Raji (cell line): ENCODE data around the gene SH3PXD2A.

Experiments used
- POLR2A ChIP-seq: IDR thresholded peaks from 2 replicates; pipeline ENCODE4 v1.6.1; 2011; ENCODE audit warnings: low read depth, low read length, control low read depth; ENCODE audit not compliant: insufficient read depth

Gene SH3PXD2A

GRCh38 chr10:103572347-103573204 lies 282.8 kb downstream of the SH3PXD2A start:
- no peak for TF ChIP-seq POLR2A

- TF ChIP-seq POLR2A: no peak
Measured at GRCh38 chr10:103571656-103571975, 283.8 kb downstream of the SH3PXD2A start.

- TF ChIP-seq POLR2A: no peak
Measured at GRCh38 chr10:103570844-103571655, 284.3 kb downstream of the SH3PXD2A start.

- TF ChIP-seq POLR2A: no peak
Measured at GRCh38 chr10:103569896-103570295, 285.5 kb downstream of the SH3PXD2A start.

GRCh38 chr10:103568505-103568904 lies 286.9 kb downstream of the SH3PXD2A start:
- TF ChIP-seq POLR2A: no peak

GRCh38 chr10:103566536-103566935 lies 288.8 kb downstream of the SH3PXD2A start:
- TF ChIP-seq POLR2A: no peak

GRCh38 chr10:103564776-103565520 lies 290.4 kb downstream of the SH3PXD2A start:
- TF ChIP-seq POLR2A: no peak

GRCh38 chr10:103564116-103564501 lies 291.3 kb downstream of the SH3PXD2A start:
- TF ChIP-seq POLR2A: no peak

GRCh38 chr10:103563231-103564115 lies 291.9 kb downstream of the SH3PXD2A start:
- TF ChIP-seq POLR2A: no peak

GRCh38 chr10:103562383-103562782 lies 293.0 kb downstream of the SH3PXD2A start:
- no peak for TF ChIP-seq POLR2A

GRCh38 chr10:103560886-103561285 lies 294.5 kb downstream of the SH3PXD2A start:
- TF ChIP-seq POLR2A: no peak

- TF ChIP-seq POLR2A: no peak
Measured at GRCh38 chr10:103559776-103560175, 295.6 kb downstream of the SH3PXD2A start.

- TF ChIP-seq POLR2A: no peak
Measured at GRCh38 chr10:103558911-103559310, 296.5 kb downstream of the SH3PXD2A start.

- no peak for TF ChIP-seq POLR2A
Measured at GRCh38 chr10:103557455-103557854, 297.9 kb downstream of the SH3PXD2A start.

- no peak for TF ChIP-seq POLR2A
Measured at GRCh38 chr10:103556383-103557007, 298.9 kb downstream of the SH3PXD2A start.

- TF ChIP-seq POLR2A: no peak
Measured at GRCh38 chr10:103555712-103556111, 299.7 kb downstream of the SH3PXD2A start.
